Right ventricle myocardium superior (tissue), 1 donor: ENCODE measurements around the gene CSPG4. TPM values are rescaled to one million over a fixed set of nuclear protein-coding genes. Genes with fewer than 3 reads are reported as not detected.
"Not testable (repeated sequence)": the region's sequence is repeated elsewhere in the genome, so short reads cannot be mapped to it uniquely, and the experiment has no call there.

Source experiments
- ATAC-seq: fragments of 200-7000 bp; cut with Tn5 transposase; one replicate; pipeline ENCODE4 v1.9.1; 2020; ENCODE audit warnings: mild to moderate bottlenecking; ENCODE audit not compliant: poor library complexity
- DNase-seq: peaks from one replicate; pipeline ENCODE4 v3.0.0-alpha.2; 2020
- intact Hi-C: fragments of 100-400 bp; cut with DNase I; formaldehyde crosslinking; loops from one replicate; pipeline ENCODE4 v1.11.2; 2022
- total RNA-seq: library from RNA; stranded (reverse); fragmentation: NEBNext Ultra II Directional; extraction: Animal tissue kit (Norgen Biotek cat#: 25700); gene quantifications from one replicate; pipeline ENCODE4 v1.2.1, GENCODE V29; 2021
- donor health status: DM: no; HTN: yes; CAD: no; lungs with severe emphysema.

The CSPG4 gene
- total RNA-seq, 1 donor from 2014 or later = 5.2 TPM

DNA sequence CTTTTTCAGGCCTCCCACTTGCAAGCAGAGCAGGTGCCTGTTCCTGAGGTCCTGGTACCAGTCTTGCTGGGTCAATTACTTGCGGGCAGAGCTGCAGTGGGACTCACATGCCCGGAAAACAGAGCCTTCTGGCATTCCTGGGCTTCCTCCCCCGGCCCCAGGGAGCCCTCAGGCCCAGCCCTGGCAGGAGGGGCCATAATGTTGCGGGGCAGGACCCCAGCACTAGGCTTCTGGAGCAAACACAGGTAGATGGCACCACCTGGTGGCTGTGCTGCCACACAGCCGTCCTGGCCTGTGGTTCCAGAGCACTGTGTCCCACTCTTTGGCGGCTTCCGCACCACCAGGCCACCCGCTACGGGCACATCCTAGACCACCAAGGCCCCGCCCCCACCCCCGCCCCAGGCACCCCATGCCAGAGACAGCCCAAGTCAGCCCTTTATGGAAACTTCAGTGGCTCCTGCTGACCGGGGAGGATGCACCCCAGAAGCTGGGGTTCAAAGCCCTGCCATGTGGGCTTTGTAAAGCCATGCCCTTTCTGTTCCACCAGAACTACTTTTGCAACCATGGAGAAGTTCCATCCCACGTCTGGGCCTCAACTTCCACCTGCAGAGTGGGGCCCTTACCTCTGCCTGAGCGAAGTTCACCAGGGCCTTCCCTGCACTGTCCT is 28.9 kb downstream of the CSPG4 start:
- intact Hi-C loops = loop anchor here (10.0 kb wide), 2 partner anchors 121 to 319 kb away; partner anchors contain the start of gene MAN2C1
- peak; percentile 85 for ATAC-seq
- peak; percentile 85 for DNase-seq

- intact Hi-C loops = loop anchor here (10.0 kb wide), 2 partner anchors 122 to 318 kb away; partner anchors contain the start of gene MAN2C1
- DNase-seq (no peak), ATAC-seq (no peak)
These were observed 30.2 kb downstream of the CSPG4 start for GRCh38 chr15:75682181-75683135.

DNA sequence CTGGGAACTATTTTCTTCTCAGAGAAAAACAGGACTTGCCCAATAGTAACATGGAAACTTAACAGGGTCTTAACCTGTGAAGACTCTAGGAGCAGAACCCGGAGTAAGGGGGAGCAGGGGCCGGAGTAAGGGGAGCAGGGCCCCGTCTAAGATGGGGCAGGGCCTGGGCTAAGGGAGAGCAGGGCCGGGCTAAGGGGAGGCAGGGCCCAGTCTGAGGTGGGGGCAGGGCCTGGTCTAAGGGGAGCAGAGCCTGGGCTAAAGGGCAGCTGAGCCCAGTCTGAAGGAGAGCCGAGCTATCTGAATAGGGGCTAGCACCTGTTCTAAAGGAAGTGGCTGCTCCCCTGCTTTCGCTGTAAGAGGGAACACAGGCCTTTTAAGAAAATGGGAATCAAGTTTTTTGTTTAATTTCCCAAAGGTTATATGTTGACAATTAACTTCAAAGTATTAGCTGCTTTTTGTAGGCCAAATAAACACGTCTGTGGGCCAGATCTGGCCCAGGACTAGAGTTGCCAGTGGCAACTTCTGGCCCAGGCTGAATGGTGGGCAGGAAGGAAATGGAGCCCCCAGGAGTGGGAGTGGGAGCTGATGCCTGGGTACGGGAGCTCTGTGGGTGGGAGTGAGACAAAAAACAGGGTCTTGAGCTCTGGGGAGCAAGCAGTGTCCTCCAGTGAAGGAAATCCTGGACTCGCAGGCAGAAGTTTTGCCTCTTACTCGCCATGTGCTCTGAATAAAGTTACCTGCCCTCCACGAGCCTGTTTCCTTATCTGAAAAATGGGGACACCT is 32.5 kb downstream of the CSPG4 start:
- intact Hi-C loops = loop anchor here (10.0 kb wide), 2 partner anchors 125 to 315 kb away; partner anchors contain the start of gene MAN2C1

GRCh38 chr15:75678324-75678690 is 34.3 kb downstream of the CSPG4 start:
- DNase-seq, ATAC-seq, intact Hi-C loops: not testable (repeated sequence)

More for the DNA sequence above, 32.5 kb downstream of the CSPG4 start:
- ATAC-seq (no peak), DNase-seq (no peak)

DNA sequence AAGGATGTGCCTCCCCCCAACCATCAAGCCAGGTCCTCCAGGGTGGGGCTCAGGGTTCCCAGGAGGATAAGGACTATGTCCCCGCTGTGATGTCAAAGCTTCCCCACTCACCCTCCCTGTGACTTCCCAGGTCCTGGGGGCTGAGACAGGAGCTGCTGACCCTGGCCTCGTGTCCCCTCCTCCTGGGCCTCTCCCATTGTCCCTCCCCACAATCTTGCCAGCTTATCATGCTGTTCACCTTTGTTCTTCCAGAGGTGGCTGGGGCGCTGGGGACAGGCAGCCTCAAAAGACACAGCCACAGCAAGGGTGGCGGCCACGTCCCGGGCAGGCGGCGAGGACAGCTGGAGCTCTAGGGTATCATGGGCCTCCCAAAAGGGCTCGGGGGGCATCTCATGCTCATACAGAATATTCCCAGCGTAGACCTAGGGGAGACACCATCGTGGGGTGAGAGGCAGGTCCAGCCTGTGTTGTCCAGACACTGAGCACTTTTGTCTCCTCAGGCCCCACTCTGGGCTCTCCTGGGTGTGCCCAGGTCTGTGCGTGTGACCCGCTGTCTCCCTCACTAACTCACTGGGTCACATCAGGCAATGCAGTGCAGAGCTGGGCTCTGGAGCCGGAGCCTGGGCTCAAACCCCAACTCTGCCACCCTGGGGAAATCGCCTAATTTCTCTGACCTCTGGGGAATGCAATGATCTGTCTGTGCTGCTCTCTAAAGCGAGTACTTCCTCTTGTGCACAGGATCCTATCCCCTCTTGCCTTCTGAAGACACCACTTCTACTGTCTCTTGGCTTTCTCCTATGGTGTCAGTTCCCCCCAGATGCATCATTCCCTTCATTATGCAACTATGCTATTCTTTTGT is 35.0 kb downstream of the CSPG4 start:
- ATAC-seq = no peak
- intact Hi-C loops = no loop called here
- no peak for DNase-seq

GRCh38 chr15:75676688-75677464 is 35.8 kb downstream of the CSPG4 start:
- intact Hi-C loops = no loop called here
- DNase-seq (no peak), ATAC-seq (no peak)

- intact Hi-C loops = no loop called here
These were observed 36.9 kb downstream of the CSPG4 start for GRCh38 chr15:75675579-75676404.

GRCh38 chr15:75674366-75674765 is 38.3 kb downstream of the CSPG4 start:
- intact Hi-C loops = no loop called here
- DNase-seq = no peak
- ATAC-seq = no peak

More at GRCh38 chr15:75675579-75676404, 36.9 kb downstream of the CSPG4 start:
- DNase-seq (peak; percentile 65), ATAC-seq (peak; percentile 18)

DNA sequence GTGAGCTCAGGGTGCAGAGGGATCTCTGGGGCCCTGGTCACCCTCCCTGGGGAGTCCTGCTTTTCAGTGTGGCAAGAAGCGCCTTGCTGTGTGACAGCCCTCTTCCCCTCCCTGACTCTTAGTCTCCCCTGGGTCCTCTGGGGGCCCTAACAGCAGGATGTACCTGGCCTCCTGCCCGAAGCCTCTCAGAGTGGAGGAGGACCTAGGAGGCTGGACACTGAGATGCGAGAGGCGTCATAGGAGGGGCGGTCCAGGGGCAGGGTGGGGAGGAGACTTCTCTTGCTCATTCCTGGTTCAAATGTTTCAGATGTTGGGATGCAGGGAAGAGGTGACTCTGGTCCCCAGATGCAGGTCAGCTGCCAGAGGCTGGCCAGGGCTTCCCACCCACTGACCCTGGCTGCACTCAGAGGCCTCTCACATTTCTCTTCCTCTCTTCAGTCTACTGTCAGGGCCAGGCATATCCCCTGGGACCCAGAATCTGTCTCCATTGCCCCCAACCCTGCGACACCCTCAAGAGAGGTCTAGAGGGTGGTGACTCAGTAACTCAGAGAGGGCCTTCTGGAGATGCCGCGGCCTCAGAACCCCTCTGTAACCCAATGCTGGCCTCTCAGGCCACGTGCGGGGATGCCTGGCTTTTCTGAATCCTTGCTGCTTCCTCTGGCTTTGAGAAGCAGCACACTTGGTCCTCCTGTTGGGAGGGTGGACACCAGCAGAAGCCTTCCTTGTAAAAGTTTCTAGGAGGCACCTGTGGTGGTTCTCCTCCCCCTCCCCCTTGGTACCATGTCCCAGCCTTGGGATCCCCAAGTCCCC is 39.0 kb downstream of the CSPG4 start:
- DNase-seq = peak; percentile 89
- ATAC-seq = peak; percentile 67
- intact Hi-C loops = no loop called here

- peak; percentile 66 for DNase-seq
- intact Hi-C loops = no loop called here
- peak; percentile 43 for ATAC-seq
These were observed 39.8 kb downstream of the CSPG4 start for GRCh38 chr15:75672646-75673425.

DNA sequence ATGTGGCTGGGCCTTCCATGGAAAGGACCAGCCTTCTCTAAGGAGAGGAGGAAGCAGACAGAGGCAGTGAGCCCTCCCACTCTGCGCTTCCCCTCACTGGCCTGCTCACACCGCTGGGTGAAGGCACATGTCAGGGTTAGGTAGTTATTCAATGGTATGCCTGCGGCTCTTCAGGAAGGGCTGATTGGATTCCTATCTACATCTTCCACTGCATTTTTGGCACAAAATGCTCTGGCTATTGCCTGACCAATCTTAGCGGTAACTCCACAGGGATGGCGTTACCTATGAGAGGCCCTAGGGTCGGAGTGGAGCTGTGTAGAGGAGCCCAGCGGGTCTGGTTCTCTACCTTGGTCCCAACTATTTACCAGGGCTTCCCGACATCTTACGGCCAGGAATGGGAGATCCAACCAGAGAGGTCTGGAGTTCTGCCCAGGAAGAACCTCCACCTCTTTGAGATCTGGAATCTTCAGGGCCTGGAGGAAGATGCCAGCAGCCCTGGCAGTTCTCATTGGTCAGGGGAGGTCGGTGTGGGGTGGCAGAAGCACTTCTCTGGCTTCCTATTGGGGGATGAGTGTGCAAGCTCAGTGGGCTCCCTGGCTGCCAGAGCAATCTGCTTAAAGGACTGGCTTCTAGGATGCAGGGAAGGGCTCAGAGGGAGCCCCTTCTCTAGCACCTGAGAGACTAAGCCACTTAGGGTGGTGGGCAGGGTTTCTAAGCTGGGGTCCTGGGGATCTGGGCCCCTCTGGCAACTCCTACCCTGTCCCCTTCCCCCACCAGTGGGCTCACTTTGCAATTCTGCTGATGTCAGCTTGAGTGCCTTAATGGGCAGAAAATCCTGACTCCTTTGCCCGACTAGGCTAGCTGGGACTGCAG is 40.7 kb downstream of the CSPG4 start:
- no peak for ATAC-seq
- intact Hi-C loops = no loop called here

DNA sequence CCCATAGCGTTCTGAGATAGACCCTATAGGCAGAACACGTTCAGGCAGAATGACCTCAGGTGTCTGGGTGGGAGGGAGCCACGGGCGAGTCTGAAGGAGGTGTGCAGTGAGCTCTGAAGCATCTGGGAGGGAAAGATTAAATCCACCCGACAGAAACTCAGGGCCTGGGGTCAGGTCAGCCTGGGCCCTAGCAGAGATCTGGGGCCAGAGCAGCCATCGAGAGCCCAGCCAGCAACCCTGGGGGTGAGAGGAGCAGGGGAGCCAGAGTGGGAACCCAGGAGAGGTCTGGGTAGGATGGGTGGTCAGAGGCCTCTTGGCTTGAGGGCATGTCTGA is 42.8 kb downstream of the CSPG4 start:
- ATAC-seq (no peak), DNase-seq (no peak)
- intact Hi-C loops = no loop called here

More for the DNA sequence above, 40.7 kb downstream of the CSPG4 start:
- DNase-seq = no peak

DNA sequence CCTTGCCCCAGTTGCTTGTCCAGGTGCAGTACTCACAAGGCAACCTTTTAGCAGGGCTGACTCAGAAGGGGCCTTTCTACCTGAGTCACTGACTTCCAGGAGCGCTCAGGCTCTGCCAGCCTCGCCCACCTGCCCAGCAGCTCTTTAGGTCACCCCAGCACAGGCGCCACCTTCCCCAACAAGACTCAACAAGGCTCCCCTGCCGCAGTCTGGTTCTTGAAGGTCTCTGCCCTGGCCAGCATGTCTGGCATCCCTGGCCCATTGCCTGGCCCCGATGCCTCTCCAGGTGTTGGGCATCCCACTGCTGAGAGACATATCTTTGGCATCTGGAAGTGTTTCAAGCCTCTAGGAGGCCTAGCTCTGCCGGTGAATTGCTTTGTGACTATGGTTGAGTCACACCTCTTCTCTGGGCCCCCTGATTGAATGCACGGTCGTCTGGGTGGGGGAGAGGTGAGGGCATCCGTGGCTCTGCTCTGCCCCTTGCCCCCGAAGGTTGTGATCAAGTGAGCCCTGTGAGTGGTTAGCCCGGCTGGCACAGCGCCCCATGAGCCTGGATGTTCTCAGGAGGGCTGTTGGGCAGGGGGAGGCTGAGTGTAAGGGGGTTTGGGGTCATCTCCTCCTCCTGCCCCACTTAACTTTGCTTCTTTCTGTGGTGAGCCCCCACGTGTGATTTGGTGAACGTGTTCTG is 43.3 kb downstream of the CSPG4 start:
- intact Hi-C loops = no loop called here
- no peak for DNase-seq
- ATAC-seq = no peak
